GM23338 (cell line): ENCODE results near the gene SPATA31C2. TPM values are rescaled to one million over a fixed set of nuclear protein-coding genes. Genes with fewer than 3 reads are reported as not detected.
"Not testable (repeated sequence)": the region's sequence is repeated elsewhere in the genome, so short reads cannot be mapped to it uniquely, and the experiment has no call there.

Source experiments
- ATAC-seq: fragments of 200-7000 bp; cut with Tn5 transposase; 3 replicates; pipeline ENCODE4 v1.9.1; 2020
- DNase-seq: peaks from one replicate; pipeline ENCODE4 v3.0.0-alpha.2; 2015; ENCODE audit warnings: low spot score
- H2AFZ ChIP-seq: fragments of 200-600 bp; sonication (generic); 2 replicates; pipeline ENCODE4 v1.8.0; 2016; ENCODE audit warnings: antibody characterized with exemption, mild to moderate bottlenecking, moderate library complexity
- H3F3A ChIP-seq: fragments of 200-600 bp; sonication (generic); replicated peaks from 2 replicates; pipeline ENCODE4 v1.8.0; 2017; ENCODE audit warnings: antibody characterized with exemption, mixed run types, low read depth
- H3K27ac ChIP-seq: fragments of 200-600 bp; sonication (generic); 2 replicates; pipeline ENCODE4 v1.6.1; 2016; ENCODE audit warnings: low read depth
- H3K27me3 ChIP-seq: fragments of 200-600 bp; sonication (generic); 2 replicates; pipeline ENCODE4 v1.8.0; 2016; ENCODE audit warnings: mild to moderate bottlenecking, mixed run types, moderate library complexity; ENCODE audit not compliant: insufficient read depth
- H3K36me3 ChIP-seq: fragments of 200-600 bp; sonication (generic); 2 replicates; pipeline ENCODE4 v1.8.0; 2016; ENCODE audit warnings: mild to moderate bottlenecking; ENCODE audit not compliant: insufficient read depth
- H3K4me1 ChIP-seq: fragments of 200-600 bp; sonication (generic); 2 replicates; pipeline ENCODE4 v1.8.0; 2016; ENCODE audit warnings: mild to moderate bottlenecking, moderate library complexity; ENCODE audit not compliant: insufficient read depth
- H3K4me2 ChIP-seq: fragments of 200-600 bp; sonication (generic); 2 replicates; pipeline ENCODE4 v1.7.1; 2017; ENCODE audit warnings: mixed run types
- H3K4me3 ChIP-seq: fragments of 200-600 bp; sonication (generic); 2 replicates; pipeline ENCODE4 v1.6.1; 2016; ENCODE audit warnings: mixed run types
- H3K79me2 ChIP-seq: fragments of 200-600 bp; sonication (generic); replicated peaks from 2 replicates; pipeline ENCODE4 v1.8.0; 2017; ENCODE audit warnings: mild to moderate bottlenecking; ENCODE audit not compliant: insufficient read depth
- H3K9me2 ChIP-seq: fragments of 200-600 bp; sonication (generic); 2 replicates; pipeline ENCODE4 v1.8.0; 2017; ENCODE audit not compliant: insufficient read depth
- H4K20me1 ChIP-seq: fragments of 200-600 bp; sonication (generic); replicated peaks from 2 replicates; pipeline ENCODE4 v1.8.0; 2017; ENCODE audit warnings: mild to moderate bottlenecking; ENCODE audit not compliant: insufficient read depth
- H3K27ac Mint-ChIP-seq: 2 replicates; pipeline ENCODE4 v1.8.0; 2020; ENCODE audit warnings: inconsistent platforms, mild to moderate bottlenecking, moderate library complexity, mixed read lengths
- H3K27me3 Mint-ChIP-seq: 3 replicates; pipeline ENCODE4 v1.8.0; 2022; ENCODE audit warnings: low read depth, mild to moderate bottlenecking, moderate library complexity, mixed read lengths, inconsistent platforms; ENCODE audit not compliant: insufficient read depth, poor library complexity
- H3K36me3 Mint-ChIP-seq: 3 replicates; pipeline ENCODE4 v1.8.0; 2021; ENCODE audit warnings: low read depth, mild to moderate bottlenecking, inconsistent platforms, moderate library complexity, mixed read lengths
- H3K4me1 Mint-ChIP-seq: 3 replicates; pipeline ENCODE4 v1.8.0; 2020; ENCODE audit warnings: mild to moderate bottlenecking, inconsistent platforms, mixed read lengths
- H3K4me3 Mint-ChIP-seq: 3 replicates; pipeline ENCODE4 v1.8.0; 2021; ENCODE audit warnings: moderate library complexity, mild to moderate bottlenecking, inconsistent platforms, mixed read lengths
- H3K9me3 Mint-ChIP-seq: 3 replicates; pipeline ENCODE4 v1.8.0; 2020; ENCODE audit warnings: moderate library complexity, mild to moderate bottlenecking, inconsistent platforms, mixed read lengths
- ETS1 ChIP-seq: IDR thresholded peaks from 2 replicates; pipeline ENCODE4 v1.6.1; 2016; ENCODE audit warnings: antibody characterized with exemption
- EZH2 ChIP-seq: fragments of 200-600 bp; sonication (generic); IDR thresholded peaks from one replicate; pipeline ENCODE4 v1.8.0; 2017; ENCODE audit warnings: antibody characterized with exemption, mild to moderate bottlenecking, low read depth; ENCODE audit not compliant: unreplicated experiment
- EZH2phosphoT487 ChIP-seq: fragments of 200-600 bp; sonication (generic); IDR thresholded peaks from one replicate; pipeline ENCODE4 v1.8.1; 2018; ENCODE audit warnings: antibody characterized with exemption; ENCODE audit not compliant: unreplicated experiment
- JUNB ChIP-seq: IDR thresholded peaks from one replicate; pipeline ENCODE4 v1.6.1; 2016; ENCODE audit warnings: antibody characterized with exemption; ENCODE audit not compliant: unreplicated experiment
- NANOG ChIP-seq: IDR thresholded peaks from 2 replicates; pipeline ENCODE4 v1.6.1; 2016; ENCODE audit warnings: antibody characterized with exemption, borderline replicate concordance
- POLR2AphosphoS5 ChIP-seq: IDR thresholded peaks from 2 replicates; pipeline ENCODE4 v1.6.1; 2016; ENCODE audit warnings: antibody characterized with exemption, low read depth
- STAT1 ChIP-seq: IDR thresholded peaks from one replicate; pipeline ENCODE4 v1.6.1; 2016; ENCODE audit warnings: antibody characterized with exemption; ENCODE audit not compliant: unreplicated experiment
- ZNF114 ChIP-seq: fragments of 250-450 bp; sonication (Bioruptor Pico); IDR thresholded peaks from 2 replicates; pipeline ENCODE4 v1.5.0; 2020; ENCODE audit warnings: mild to moderate bottlenecking, moderate library complexity
- ZNF462 ChIP-seq: fragments of 250-450 bp; sonication (Bioruptor Pico); IDR thresholded peaks from 2 replicates; pipeline ENCODE4 v1.5.0; 2020; ENCODE audit warnings: mild to moderate bottlenecking, moderate library complexity
- polyA plus RNA-seq: library from polyadenylated mRNA; unstranded; fragments of >200 nt; fragmentation: Nextera tagmentation; extraction: Ambion mirVana; gene quantifications from 2 replicates; pipeline ENCODE4 v1.2.1, GENCODE V29; 2016
- total RNA-seq: library from RNA; depleted of rRNA; stranded (reverse); fragments of >200 nt; shearing (Covaris generic); gene quantifications from 2 replicates; pipeline ENCODE4 v1.2.3, GENCODE V29; 2014
- TF ChIP-seq, protein P1 (sequence below), 2 experiments: fragments of 200-600 bp in 1 of 2; sonication (generic) in 1 of 2; conservative IDR thresholded peaks; 2 replicates each; pipeline versions ENCODE4 v1.5.1 to v1.6.1; 2016 to 2017; ENCODE audit warnings: antibody characterized with exemption in 2 of 2, low read depth in 2 of 2, mild to moderate bottlenecking in 2 of 2, moderate library complexity in 1 of 2
- TF ChIP-seq, protein P2 (sequence below): IDR thresholded peaks from one replicate; pipeline ENCODE4 v1.6.1; 2018; ENCODE audit warnings: antibody characterized with exemption; ENCODE audit not compliant: unreplicated experiment

Gene SPATA31C2
- total and polyA plus RNA-seq, 2 experiments from 2014 or later = 0.08 to 0.35 TPM

DNA sequence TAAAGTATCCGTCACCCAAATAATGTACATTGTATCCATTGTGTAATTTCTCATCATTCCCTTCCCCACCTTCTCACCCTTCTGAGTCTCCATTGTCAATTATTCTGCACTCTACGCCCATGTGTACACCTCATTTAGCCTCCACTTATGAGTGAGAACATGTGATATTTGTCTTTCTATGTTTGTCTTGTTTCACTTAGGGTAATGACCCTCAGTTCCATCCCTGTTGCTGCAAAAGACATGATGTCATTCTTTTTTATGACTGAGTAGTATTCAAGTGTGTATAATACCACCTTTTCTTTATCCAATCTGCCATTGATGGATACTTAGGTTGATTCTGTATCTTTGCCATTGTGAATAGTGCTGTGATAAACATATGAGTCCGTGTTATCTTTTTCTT is 4.9 kb upstream of the SPATA31C2 start:
- Histone ChIP-seq H3K4me1 (no peaks in the 10 kb centered on the region), H3K36me3 (no peaks in the 10 kb centered on the region), H3K9me2 (0 out of 2 replicates have a peak, but pooled peaks cover 2% of the 10 kb centered on the region), H3F3A (no peaks in the 10 kb centered on the region), H3K27me3 (no peaks in the 10 kb centered on the region), H3K4me2 (no peak overlapping the region), H3K4me3 (no peak overlapping the region), H3K27ac (no peak overlapping the region), H3K79me2 (no peaks in the 10 kb centered on the region), H2AFZ (no peak overlapping the region), H4K20me1 (no peaks in the 10 kb centered on the region)
- Mint-ChIP-seq H3K27me3 (no peaks in the 10 kb centered on the region), H3K4me1 (no peaks in the 10 kb centered on the region), H3K36me3 (no peaks in the 10 kb centered on the region), H3K9me3 (no peaks in the 10 kb centered on the region; the same call in 2 of the 3 replicates), H3K4me3 (no peak overlapping the region), H3K27ac (no peak overlapping the region)
- ATAC-seq (no peak), DNase-seq (no peak)
- TF ChIP-seq POLR2AphosphoS5 (no peak), JUNB (no peak), EZH2phosphoT487 (no peak), STAT1 (no peak), EZH2 (no peak), NANOG (no peak), ETS1 (no peak), ZNF114 (CRISPR knock-in tag) (no peak), ZNF462 (no peak)
- TF ChIP-seq, protein P1, sequence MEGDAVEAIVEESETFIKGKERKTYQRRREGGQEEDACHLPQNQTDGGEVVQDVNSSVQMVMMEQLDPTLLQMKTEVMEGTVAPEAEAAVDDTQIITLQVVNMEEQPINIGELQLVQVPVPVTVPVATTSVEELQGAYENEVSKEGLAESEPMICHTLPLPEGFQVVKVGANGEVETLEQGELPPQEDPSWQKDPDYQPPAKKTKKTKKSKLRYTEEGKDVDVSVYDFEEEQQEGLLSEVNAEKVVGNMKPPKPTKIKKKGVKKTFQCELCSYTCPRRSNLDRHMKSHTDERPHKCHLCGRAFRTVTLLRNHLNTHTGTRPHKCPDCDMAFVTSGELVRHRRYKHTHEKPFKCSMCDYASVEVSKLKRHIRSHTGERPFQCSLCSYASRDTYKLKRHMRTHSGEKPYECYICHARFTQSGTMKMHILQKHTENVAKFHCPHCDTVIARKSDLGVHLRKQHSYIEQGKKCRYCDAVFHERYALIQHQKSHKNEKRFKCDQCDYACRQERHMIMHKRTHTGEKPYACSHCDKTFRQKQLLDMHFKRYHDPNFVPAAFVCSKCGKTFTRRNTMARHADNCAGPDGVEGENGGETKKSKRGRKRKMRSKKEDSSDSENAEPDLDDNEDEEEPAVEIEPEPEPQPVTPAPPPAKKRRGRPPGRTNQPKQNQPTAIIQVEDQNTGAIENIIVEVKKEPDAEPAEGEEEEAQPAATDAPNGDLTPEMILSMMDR (conservative IDR thresholded peaks at IDR 0.05; ENCODE audit: low read depth in 2 of 2) = no peak
- TF ChIP-seq, protein P2, sequence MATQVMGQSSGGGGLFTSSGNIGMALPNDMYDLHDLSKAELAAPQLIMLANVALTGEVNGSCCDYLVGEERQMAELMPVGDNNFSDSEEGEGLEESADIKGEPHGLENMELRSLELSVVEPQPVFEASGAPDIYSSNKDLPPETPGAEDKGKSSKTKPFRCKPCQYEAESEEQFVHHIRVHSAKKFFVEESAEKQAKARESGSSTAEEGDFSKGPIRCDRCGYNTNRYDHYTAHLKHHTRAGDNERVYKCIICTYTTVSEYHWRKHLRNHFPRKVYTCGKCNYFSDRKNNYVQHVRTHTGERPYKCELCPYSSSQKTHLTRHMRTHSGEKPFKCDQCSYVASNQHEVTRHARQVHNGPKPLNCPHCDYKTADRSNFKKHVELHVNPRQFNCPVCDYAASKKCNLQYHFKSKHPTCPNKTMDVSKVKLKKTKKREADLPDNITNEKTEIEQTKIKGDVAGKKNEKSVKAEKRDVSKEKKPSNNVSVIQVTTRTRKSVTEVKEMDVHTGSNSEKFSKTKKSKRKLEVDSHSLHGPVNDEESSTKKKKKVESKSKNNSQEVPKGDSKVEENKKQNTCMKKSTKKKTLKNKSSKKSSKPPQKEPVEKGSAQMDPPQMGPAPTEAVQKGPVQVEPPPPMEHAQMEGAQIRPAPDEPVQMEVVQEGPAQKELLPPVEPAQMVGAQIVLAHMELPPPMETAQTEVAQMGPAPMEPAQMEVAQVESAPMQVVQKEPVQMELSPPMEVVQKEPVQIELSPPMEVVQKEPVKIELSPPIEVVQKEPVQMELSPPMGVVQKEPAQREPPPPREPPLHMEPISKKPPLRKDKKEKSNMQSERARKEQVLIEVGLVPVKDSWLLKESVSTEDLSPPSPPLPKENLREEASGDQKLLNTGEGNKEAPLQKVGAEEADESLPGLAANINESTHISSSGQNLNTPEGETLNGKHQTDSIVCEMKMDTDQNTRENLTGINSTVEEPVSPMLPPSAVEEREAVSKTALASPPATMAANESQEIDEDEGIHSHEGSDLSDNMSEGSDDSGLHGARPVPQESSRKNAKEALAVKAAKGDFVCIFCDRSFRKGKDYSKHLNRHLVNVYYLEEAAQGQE = no peak

DNA sequence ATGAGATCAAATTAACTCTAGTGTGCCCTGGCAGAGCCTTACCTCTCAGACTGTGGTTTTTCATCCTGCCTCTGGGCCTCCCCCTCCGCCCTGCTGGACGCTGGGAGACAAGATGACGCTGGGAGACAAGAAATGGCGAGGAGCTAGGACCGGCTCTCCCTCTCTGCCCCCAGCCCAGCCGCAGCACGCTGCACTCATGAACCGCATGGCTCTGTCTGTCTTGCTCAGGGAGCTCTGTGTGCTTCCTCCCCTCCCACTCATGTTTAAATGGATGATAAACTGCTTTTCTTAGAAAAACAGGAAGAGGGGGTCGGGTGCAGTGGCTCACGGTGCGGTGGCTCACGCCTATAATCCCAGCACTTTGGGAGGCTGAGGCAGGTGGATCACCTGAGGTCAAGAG is 4.7 kb downstream of the SPATA31C2 start:
- not testable (repeated sequence) for H3K79me2 ChIP-seq, H3F3A ChIP-seq, H3K27me3 Mint-ChIP-seq, H3K4me1 Mint-ChIP-seq, H3K4me1 ChIP-seq, H2AFZ ChIP-seq, H3K4me3 ChIP-seq, H3K36me3 Mint-ChIP-seq, H3K27me3 ChIP-seq, ATAC-seq, H3K9me2 ChIP-seq, H4K20me1 ChIP-seq, DNase-seq, H3K4me3 Mint-ChIP-seq, H3K9me3 Mint-ChIP-seq, H3K4me2 ChIP-seq, H3K27ac ChIP-seq, H3K27ac Mint-ChIP-seq, H3K36me3 ChIP-seq
